ENCODE results near the gene FAM24A.

Gene FAM24A

DNA sequence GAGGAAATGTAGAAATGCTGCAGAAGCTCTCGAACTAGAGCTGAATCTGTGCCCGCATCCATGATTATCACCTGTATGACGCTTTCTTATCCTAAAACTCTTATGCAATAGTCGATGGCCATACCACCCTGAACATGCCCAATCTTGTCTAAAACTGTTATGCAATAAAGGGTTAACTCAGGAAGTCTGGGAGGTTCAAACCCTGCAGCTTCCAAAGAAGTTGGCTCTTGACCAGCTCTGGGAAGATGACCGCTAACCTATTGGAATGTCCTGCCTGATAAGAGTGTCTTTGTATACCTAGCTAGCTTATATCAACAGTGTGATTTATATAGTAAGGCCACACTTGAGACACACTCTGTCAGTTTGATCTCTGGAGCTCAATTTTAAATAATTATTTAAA, 47.1 kb downstream of the FAM24A start:
- TF ChIP-seq, protein P1, sequence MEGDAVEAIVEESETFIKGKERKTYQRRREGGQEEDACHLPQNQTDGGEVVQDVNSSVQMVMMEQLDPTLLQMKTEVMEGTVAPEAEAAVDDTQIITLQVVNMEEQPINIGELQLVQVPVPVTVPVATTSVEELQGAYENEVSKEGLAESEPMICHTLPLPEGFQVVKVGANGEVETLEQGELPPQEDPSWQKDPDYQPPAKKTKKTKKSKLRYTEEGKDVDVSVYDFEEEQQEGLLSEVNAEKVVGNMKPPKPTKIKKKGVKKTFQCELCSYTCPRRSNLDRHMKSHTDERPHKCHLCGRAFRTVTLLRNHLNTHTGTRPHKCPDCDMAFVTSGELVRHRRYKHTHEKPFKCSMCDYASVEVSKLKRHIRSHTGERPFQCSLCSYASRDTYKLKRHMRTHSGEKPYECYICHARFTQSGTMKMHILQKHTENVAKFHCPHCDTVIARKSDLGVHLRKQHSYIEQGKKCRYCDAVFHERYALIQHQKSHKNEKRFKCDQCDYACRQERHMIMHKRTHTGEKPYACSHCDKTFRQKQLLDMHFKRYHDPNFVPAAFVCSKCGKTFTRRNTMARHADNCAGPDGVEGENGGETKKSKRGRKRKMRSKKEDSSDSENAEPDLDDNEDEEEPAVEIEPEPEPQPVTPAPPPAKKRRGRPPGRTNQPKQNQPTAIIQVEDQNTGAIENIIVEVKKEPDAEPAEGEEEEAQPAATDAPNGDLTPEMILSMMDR (IDR thresholded peaks at IDR 0.05) = no peak
- DNase-seq = no peak
- Histone ChIP-seq H3K27ac (no peak overlapping the region), H3K27me3 (no peaks in the 10 kb centered on the region), H3K9me3 (no peaks in the 10 kb centered on the region), H3K4me3 (no peak overlapping the region), H3K36me3 (no peaks in the 10 kb centered on the region), H3K4me1 (peaks cover 0 to 16% (median 14%) of the 10 kb centered on the region in 4 donors)
- intact Hi-C loops (cut with DNase I; ENCODE audit: low total_unique reads) = loop anchor here (10.0 kb wide), 1 partner anchor 57 kb away; no protein-coding TSS in a partner anchor

- Histone ChIP-seq H3K27ac (no peak overlapping the region), H3K27me3 (no peaks in the 10 kb centered on the region), H3K4me3 (no peak overlapping the region), H3K36me3 (peaks cover 0 to 10% (median 6%) of the 10 kb centered on the region in 3 donors), H3K4me1 (no peaks in the 10 kb centered on the region), H3K9me3 (peaks cover 0 to 11% (median 10%) of the 10 kb centered on the region in 3 donors)
- no peak for DNase-seq
- intact Hi-C loops (cut with DNase I; ENCODE audit: low total_unique reads) = no loop called here
- TF ChIP-seq, protein P1 (IDR thresholded peaks at IDR 0.05) = no peak
These were observed 52.0 kb downstream of the FAM24A start for GRCh38 chr10:122962405-122962804.
